ENCODE measurements around the gene S100A8.

GRCh38 chr1:153362187-153362775 is 28.6 kb downstream of the S100A8 start:
- TF ChIP-seq, protein P1, sequence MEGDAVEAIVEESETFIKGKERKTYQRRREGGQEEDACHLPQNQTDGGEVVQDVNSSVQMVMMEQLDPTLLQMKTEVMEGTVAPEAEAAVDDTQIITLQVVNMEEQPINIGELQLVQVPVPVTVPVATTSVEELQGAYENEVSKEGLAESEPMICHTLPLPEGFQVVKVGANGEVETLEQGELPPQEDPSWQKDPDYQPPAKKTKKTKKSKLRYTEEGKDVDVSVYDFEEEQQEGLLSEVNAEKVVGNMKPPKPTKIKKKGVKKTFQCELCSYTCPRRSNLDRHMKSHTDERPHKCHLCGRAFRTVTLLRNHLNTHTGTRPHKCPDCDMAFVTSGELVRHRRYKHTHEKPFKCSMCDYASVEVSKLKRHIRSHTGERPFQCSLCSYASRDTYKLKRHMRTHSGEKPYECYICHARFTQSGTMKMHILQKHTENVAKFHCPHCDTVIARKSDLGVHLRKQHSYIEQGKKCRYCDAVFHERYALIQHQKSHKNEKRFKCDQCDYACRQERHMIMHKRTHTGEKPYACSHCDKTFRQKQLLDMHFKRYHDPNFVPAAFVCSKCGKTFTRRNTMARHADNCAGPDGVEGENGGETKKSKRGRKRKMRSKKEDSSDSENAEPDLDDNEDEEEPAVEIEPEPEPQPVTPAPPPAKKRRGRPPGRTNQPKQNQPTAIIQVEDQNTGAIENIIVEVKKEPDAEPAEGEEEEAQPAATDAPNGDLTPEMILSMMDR (IDR thresholded peaks at IDR 0.05): no peak
- TF ChIP-seq ZFX (IDR thresholded peaks at IDR 0.05; ENCODE audit: borderline replicate concordance): no peak

All from 22Rv1 (cell line).